ENCODE results near the gene ANKFY1. TPM values are rescaled to one million over a fixed set of nuclear protein-coding genes. Genes with fewer than 3 reads are reported as not detected.

Gene ANKFY1
- total RNA-seq, 6 experiments from 2014 or later, result 37.1 to 45.1 (median 40.7) TPM

GRCh38 chr17:4304417-4305027 lies 40.7 kb upstream of the ANKFY1 start:
- H3K9me3 Mint-ChIP-seq, result no peaks in the 10 kb centered on the region
- H3K4me3 Mint-ChIP-seq, result no peak overlapping the region
- H3K27me3 Mint-ChIP-seq (ENCODE audit: insufficient read depth), result no peaks in the 10 kb centered on the region
- H3K36me3 Mint-ChIP-seq (ENCODE audit: low read depth), result peaks cover 33% of the 10 kb centered on the region
- DNase-seq, result peak; percentile 35
- TF ChIP-seq CTCF (IDR thresholded peaks at IDR 0.05), result peak; percentile 91
- peaks cover 24% of the 10 kb centered on the region for H3K4me1 Mint-ChIP-seq (ENCODE audit: low read depth)
- H3K27ac Mint-ChIP-seq, result no peak overlapping the region

- Mint-ChIP-seq H3K27ac (no peak overlapping the region), H3K4me1 (ENCODE audit: low read depth) (peaks cover 32% of the 10 kb centered on the region), H3K27me3 (ENCODE audit: insufficient read depth) (0 out of 2 replicates have a peak, but pooled peaks cover 2% of the 10 kb centered on the region), H3K36me3 (ENCODE audit: low read depth) (peaks cover 22% of the 10 kb centered on the region), H3K4me3 (no peak overlapping the region), H3K9me3 (no peaks in the 10 kb centered on the region)
- no peak for TF ChIP-seq CTCF (IDR thresholded peaks at IDR 0.05)
- no peak for DNase-seq
Measured at GRCh38 chr17:4301066-4301465, 37.3 kb upstream of the ANKFY1 start.

- Mint-ChIP-seq H3K27ac (peak overlapping the region; percentile 1; the same call in 1 of the 2 replicates), H3K27me3 (ENCODE audit: insufficient read depth) (0 out of 2 replicates have a peak, but pooled peaks cover 2% of the 10 kb centered on the region), H3K4me3 (no peak overlapping the region; the same call in 1 of the 2 replicates), H3K36me3 (ENCODE audit: low read depth) (peaks cover 14% of the 10 kb centered on the region), H3K4me1 (ENCODE audit: low read depth) (peaks cover 25% of the 10 kb centered on the region), H3K9me3 (no peaks in the 10 kb centered on the region)
- DNase-seq, result no peak
- no peak for TF ChIP-seq CTCF (IDR thresholded peaks at IDR 0.05)
Measured at GRCh38 chr17:4297351-4297750, 33.6 kb upstream of the ANKFY1 start.

- Mint-ChIP-seq H3K27ac (no peak overlapping the region), H3K4me3 (no peak overlapping the region), H3K27me3 (ENCODE audit: insufficient read depth) (0 out of 2 replicates have a peak, but pooled peaks cover 2% of the 10 kb centered on the region), H3K4me1 (ENCODE audit: low read depth) (peaks cover 25% of the 10 kb centered on the region), H3K9me3 (no peaks in the 10 kb centered on the region), H3K36me3 (ENCODE audit: low read depth) (0 out of 2 replicates have a peak, but pooled peaks cover 4% of the 10 kb centered on the region)
- DNase-seq, result no peak
- TF ChIP-seq CTCF (IDR thresholded peaks at IDR 0.05), result no peak
Measured at GRCh38 chr17:4295686-4296085, 31.9 kb upstream of the ANKFY1 start.

GRCh38 chr17:4293572-4293971 lies 29.8 kb upstream of the ANKFY1 start:
- DNase-seq, result no peak
- H3K4me1 Mint-ChIP-seq (ENCODE audit: low read depth), result peaks cover 23% of the 10 kb centered on the region
- H3K36me3 Mint-ChIP-seq (ENCODE audit: low read depth), result peaks cover 12% of the 10 kb centered on the region; the same call in 1 of the 2 replicates
- no peaks in the 10 kb centered on the region for H3K9me3 Mint-ChIP-seq
- peak; percentile 35; the same call in 1 of the 2 replicates for TF ChIP-seq CTCF (IDR thresholded peaks at IDR 0.05)
- H3K27ac Mint-ChIP-seq, result no peak overlapping the region
- 0 out of 2 replicates have a peak, but pooled peaks cover 2% of the 10 kb centered on the region for H3K27me3 Mint-ChIP-seq (ENCODE audit: insufficient read depth)
- H3K4me3 Mint-ChIP-seq, result no peak overlapping the region
